ENCODE results near the gene TMC4.

DNA sequence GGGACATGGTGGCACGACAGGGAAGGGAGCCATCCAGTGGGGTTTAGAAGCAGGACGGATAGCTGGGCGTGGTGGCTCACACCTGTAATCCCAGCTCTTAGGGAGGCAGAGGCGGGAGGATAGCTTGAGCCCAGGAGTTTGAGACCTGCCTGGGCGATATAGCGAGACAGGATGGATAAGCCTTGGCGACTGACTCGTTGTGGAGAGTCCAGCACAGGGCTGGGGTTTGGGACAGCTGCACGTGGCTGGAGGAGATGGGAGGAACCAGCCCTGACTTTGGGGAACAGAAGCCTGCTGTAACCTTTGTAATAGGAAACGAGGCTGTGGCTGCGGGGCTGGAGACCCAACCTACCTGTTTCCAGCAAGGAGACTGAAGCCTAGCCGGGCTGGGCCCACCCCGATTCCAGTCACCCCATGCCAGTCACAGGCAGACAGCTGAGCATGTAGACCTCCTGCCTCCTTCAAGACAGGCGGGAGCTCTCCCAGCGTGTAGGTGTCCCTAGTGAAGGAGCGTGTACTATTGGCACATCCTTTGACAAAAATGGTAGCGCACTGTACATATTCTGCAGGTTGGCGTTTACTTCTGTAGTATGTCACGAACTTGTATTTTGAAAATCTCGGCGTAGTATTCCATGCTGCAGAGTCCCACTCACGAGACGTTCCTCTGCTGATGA, 21.5 kb downstream of the TMC4 start:
- TF ChIP-seq TEAD4 (IDR thresholded peaks at IDR 0.05) (no peak), CREB1 (IDR thresholded peaks at IDR 0.05; ENCODE audit: low read depth) (no peak), TAF1 (IDR thresholded peaks at IDR 0.05; ENCODE audit: low read depth) (no peak), NFIC (IDR thresholded peaks at IDR 0.05) (no peak), YY1 (IDR thresholded peaks at IDR 0.05; ENCODE audit: low read depth) (no peak), CEBPB (IDR thresholded peaks at IDR 0.05) (no peak), EP300 (IDR thresholded peaks at IDR 0.05; ENCODE audit: borderline replicate concordance) (no peak), ZBTB7A (IDR thresholded peaks at IDR 0.05; ENCODE audit: low read depth) (no peak), EGR1 (IDR thresholded peaks at IDR 0.05) (no peak), FOXM1 (IDR thresholded peaks at IDR 0.05; ENCODE audit: borderline replicate concordance, low read depth) (no peak), TCF12 (IDR thresholded peaks at IDR 0.05; ENCODE audit: low read depth) (no peak)
- TF ChIP-seq, protein P1, sequence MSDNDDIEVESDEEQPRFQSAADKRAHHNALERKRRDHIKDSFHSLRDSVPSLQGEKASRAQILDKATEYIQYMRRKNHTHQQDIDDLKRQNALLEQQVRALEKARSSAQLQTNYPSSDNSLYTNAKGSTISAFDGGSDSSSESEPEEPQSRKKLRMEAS (IDR thresholded peaks at IDR 0.05), result no peak
- TF ChIP-seq, protein P2, sequence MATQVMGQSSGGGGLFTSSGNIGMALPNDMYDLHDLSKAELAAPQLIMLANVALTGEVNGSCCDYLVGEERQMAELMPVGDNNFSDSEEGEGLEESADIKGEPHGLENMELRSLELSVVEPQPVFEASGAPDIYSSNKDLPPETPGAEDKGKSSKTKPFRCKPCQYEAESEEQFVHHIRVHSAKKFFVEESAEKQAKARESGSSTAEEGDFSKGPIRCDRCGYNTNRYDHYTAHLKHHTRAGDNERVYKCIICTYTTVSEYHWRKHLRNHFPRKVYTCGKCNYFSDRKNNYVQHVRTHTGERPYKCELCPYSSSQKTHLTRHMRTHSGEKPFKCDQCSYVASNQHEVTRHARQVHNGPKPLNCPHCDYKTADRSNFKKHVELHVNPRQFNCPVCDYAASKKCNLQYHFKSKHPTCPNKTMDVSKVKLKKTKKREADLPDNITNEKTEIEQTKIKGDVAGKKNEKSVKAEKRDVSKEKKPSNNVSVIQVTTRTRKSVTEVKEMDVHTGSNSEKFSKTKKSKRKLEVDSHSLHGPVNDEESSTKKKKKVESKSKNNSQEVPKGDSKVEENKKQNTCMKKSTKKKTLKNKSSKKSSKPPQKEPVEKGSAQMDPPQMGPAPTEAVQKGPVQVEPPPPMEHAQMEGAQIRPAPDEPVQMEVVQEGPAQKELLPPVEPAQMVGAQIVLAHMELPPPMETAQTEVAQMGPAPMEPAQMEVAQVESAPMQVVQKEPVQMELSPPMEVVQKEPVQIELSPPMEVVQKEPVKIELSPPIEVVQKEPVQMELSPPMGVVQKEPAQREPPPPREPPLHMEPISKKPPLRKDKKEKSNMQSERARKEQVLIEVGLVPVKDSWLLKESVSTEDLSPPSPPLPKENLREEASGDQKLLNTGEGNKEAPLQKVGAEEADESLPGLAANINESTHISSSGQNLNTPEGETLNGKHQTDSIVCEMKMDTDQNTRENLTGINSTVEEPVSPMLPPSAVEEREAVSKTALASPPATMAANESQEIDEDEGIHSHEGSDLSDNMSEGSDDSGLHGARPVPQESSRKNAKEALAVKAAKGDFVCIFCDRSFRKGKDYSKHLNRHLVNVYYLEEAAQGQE (IDR thresholded peaks at IDR 0.05; ENCODE audit: low read depth), result no peak
- TF ChIP-seq, protein P3, sequence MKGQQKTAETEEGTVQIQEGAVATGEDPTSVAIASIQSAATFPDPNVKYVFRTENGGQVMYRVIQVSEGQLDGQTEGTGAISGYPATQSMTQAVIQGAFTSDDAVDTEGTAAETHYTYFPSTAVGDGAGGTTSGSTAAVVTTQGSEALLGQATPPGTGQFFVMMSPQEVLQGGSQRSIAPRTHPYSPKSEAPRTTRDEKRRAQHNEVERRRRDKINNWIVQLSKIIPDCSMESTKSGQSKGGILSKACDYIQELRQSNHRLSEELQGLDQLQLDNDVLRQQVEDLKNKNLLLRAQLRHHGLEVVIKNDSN (IDR thresholded peaks at IDR 0.05), result no peak

All from Ishikawa (cell line).